Measurements from ENCODE around the gene CNTFR. TPM values are rescaled to one million over a fixed set of nuclear protein-coding genes. Genes with fewer than 3 reads are reported as not detected.

The CNTFR gene
- total and polyA plus RNA-seq, 10 of the 15 experiments (the other 5 are each of a cell fraction or from before 2014, with no cell fraction given) = not detected

- 49% methylated on average over 5 of the region's 5 CpGs for WGBS (ENCODE audit: insufficient coverage, insufficient replicate concordance, low lambda C conversion rate, missing lambda C conversion rate)
- in situ Hi-C loops (cut with MboI) (no loop called here), intact Hi-C loops (cut with micrococcal nuclease; ENCODE audit: unreplicated experiment) (no loop called here)
- Histone ChIP-seq H3K4me1 (ENCODE audit: control insufficient read depth, insufficient read depth, low read length) (no peaks in the 10 kb centered on the region), H3K27ac (ENCODE audit: control insufficient read depth, insufficient read depth) (no peak overlapping the region), H4K20me1 (ENCODE audit: control insufficient read depth, insufficient read depth) (peaks cover 3% of the 10 kb centered on the region), H3K27me3 (replicated peaks in 1 of 2; ENCODE audit: control insufficient read depth in 2 of 2, insufficient read depth in 2 of 2, low read length in 1 of 2) (peaks cover 19 to 23% of the 10 kb centered on the region in 2 experiments), H3K4me3 (no peak overlapping the region), H3K9ac (ENCODE audit: control insufficient read depth, insufficient read depth, low read length) (no peak overlapping the region), H3K36me3 (ENCODE audit: control insufficient read depth in 2 of 2, insufficient read depth in 2 of 2, low read length in 1 of 2) (no peaks in the 10 kb centered on the region), H3K79me2 (ENCODE audit: control insufficient read depth, insufficient read depth, low read length) (no peaks in the 10 kb centered on the region), H3K9me3 (replicated peaks; ENCODE audit: control insufficient read depth, insufficient read depth, low read length) (no peaks in the 10 kb centered on the region), H2AFZ (ENCODE audit: control insufficient read depth, low read depth, low read length) (no peak overlapping the region), H3K4me2 (ENCODE audit: control insufficient read depth, insufficient read depth) (no peak overlapping the region)
- ATAC-seq (no peak), DNase-seq (ENCODE audit: low read depth, low spot score) (no peak), FAIRE-seq (no peak)
- ChIA-PET SMC1A (ENCODE audit: uncharacterized antibody, unreplicated experiment) (no interaction called here), RAD21 (ENCODE audit: unreplicated experiment) (interaction anchor here (0.7 kb wide), 1 partner anchor 176 kb away, joined by 3 read pairs; no protein-coding TSS in a partner anchor), CTCF (no interaction called here), POLR2A (no interaction called here)
- TF ChIP-seq ESRRA (IDR thresholded peaks at IDR 0.05; ENCODE audit: low read length) = no peak
- TF ChIP-seq TCF3 (IDR thresholded peaks at IDR 0.05; ENCODE audit: borderline replicate concordance, insufficient read depth, low read depth, low read length) = no peak
- no peak for TF ChIP-seq FOXK2 (IDR thresholded peaks at IDR 0.05)
- TF ChIP-seq BHLHE40 (IDR thresholded peaks at IDR 0.05; ENCODE audit: borderline replicate concordance in 1 of 2, low read depth in 2 of 2, low read length in 1 of 2) = no peak
- no peak for TF ChIP-seq ZNF384 (IDR thresholded peaks at IDR 0.05; ENCODE audit: borderline replicate concordance, low read depth, low read length)
- no peak for TF ChIP-seq DPF2 (IDR thresholded peaks at IDR 0.05)
- no peak for TF ChIP-seq SMC3 (IDR thresholded peaks at IDR 0.05; ENCODE audit: borderline replicate concordance, low read length)
- TF ChIP-seq TCF12 (IDR thresholded peaks at IDR 0.05; ENCODE audit: low read depth, low read length) = no peak
- no peak for TF ChIP-seq SIX5 (IDR thresholded peaks at IDR 0.05; ENCODE audit: low read depth, low read length, severe bottlenecking)
- no peak for TF ChIP-seq PRDM15 (CRISPR knock-in tag; IDR thresholded peaks at IDR 0.05)
- TF ChIP-seq, protein P1, sequence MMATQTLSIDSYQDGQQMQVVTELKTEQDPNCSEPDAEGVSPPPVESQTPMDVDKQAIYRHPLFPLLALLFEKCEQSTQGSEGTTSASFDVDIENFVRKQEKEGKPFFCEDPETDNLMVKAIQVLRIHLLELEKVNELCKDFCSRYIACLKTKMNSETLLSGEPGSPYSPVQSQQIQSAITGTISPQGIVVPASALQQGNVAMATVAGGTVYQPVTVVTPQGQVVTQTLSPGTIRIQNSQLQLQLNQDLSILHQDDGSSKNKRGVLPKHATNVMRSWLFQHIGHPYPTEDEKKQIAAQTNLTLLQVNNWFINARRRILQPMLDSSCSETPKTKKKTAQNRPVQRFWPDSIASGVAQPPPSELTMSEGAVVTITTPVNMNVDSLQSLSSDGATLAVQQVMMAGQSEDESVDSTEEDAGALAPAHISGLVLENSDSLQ (IDR thresholded peaks at IDR 0.05) = no peak
- TF ChIP-seq BCLAF1 (IDR thresholded peaks at IDR 0.05) = no peak
- no TSS peak for BruUV-seq (replicated peaks)
Measured at GRCh38 chr9:34579808-34580163, 9.7 kb downstream of the CNTFR start.
